Measurements from ENCODE around the gene GPX7.

GRCh38 chr1:52636721-52637695 is 34.8 kb downstream of the GPX7 start:
- TF ChIP-seq MXI1 (conservative IDR thresholded peaks at IDR 0.05; ENCODE audit: poor library complexity, severe bottlenecking) (no peak), EZH2 (IDR thresholded peaks at IDR 0.05; ENCODE audit: borderline replicate concordance, insufficient read depth, low read length, poor library complexity, severe bottlenecking) (no peak), CTCF (IDR thresholded peaks at IDR 0.05; ENCODE audit: poor library complexity, severe bottlenecking) (no peak), EP300 (conservative IDR thresholded peaks at IDR 0.05; ENCODE audit: poor library complexity, severe bottlenecking) (no peak), TAF1 (IDR thresholded peaks at IDR 0.05; ENCODE audit: low read depth) (no peak), RAD21 (conservative IDR thresholded peaks at IDR 0.05) (no peak), POLR2AphosphoS5 (IDR thresholded peaks at IDR 0.05) (no peak), REST (IDR thresholded peaks at IDR 0.05; ENCODE audit: borderline replicate concordance) (no peak)

Data from neural cell (in vitro differentiated cells).